GM12878 (cell line): ENCODE data around the gene CTNNA2.

Source experiments
- ATF2 ChIP-seq: IDR thresholded peaks from 2 replicates; pipeline ENCODE4 v1.6.1; 2012; ENCODE audit warnings: low read length, inconsistent platforms
- BHLHE40 ChIP-seq, 2 experiments: fragments of 450-650 bp in 1 of 2; IDR thresholded peaks; 2 replicates each; pipeline ENCODE4 v1.6.1; 2011 to 2017; ENCODE audit warnings: low read depth in 2 of 2, borderline replicate concordance in 1 of 2, improper control_type of control experiment in 1 of 2, low read length in 1 of 2, mild to moderate bottlenecking in 1 of 2
- CTCF ChIP-seq, 3 experiments: IDR thresholded peaks in 2 of 3; conservative IDR thresholded peaks in 1 of 3; 2 replicates each; pipeline ENCODE4 v1.5.1; 2011; ENCODE audit warnings: low read depth in 3 of 3, low read length in 3 of 3, mild to moderate bottlenecking in 3 of 3, control low read depth in 2 of 3, moderate library complexity in 2 of 3, inconsistent platforms in 1 of 3, mixed read lengths in 1 of 3; ENCODE audit not compliant: control insufficient read depth in 2 of 3, insufficient read depth in 1 of 3; ENCODE audit errors: extremely low read depth in 1 of 3
- DPF2 ChIP-seq: fragments of 450-650 bp; IDR thresholded peaks from 2 replicates; pipeline ENCODE4 v1.6.1; 2017; ENCODE audit warnings: mild to moderate bottlenecking
- EP300 ChIP-seq, 2 experiments: fragments of 150-350 bp in 1 of 2; IDR thresholded peaks; 2 replicates each; pipeline ENCODE4 v1.6.1; 2011 to 2012; ENCODE audit warnings: low read depth in 2 of 2, low read length in 2 of 2, borderline replicate concordance in 1 of 2, improper control_type of control experiment in 1 of 2, inconsistent platforms in 1 of 2; ENCODE audit not compliant: control insufficient read depth in 1 of 2
- PAX8 ChIP-seq: fragments of 450-650 bp; IDR thresholded peaks from 2 replicates; pipeline ENCODE4 v1.6.1; 2017; ENCODE audit warnings: mild to moderate bottlenecking, moderate library complexity
- ZNF207 ChIP-seq: fragments of 450-650 bp; IDR thresholded peaks from 2 replicates; pipeline ENCODE4 v1.6.1; 2014; ENCODE audit warnings: antibody characterized with exemption, mild to moderate bottlenecking, borderline replicate concordance
- TF ChIP-seq, protein P1 (sequence below): IDR thresholded peaks from 2 replicates; pipeline ENCODE4 v1.6.1; 2011; ENCODE audit warnings: low read depth, mild to moderate bottlenecking, low read length, moderate library complexity, borderline replicate concordance; ENCODE audit errors: extremely low read depth
- TF ChIP-seq, protein P2 (sequence below): IDR thresholded peaks from 2 replicates; pipeline ENCODE4 v1.6.1; 2011; ENCODE audit warnings: borderline replicate concordance, low read depth, mild to moderate bottlenecking, moderate library complexity, mixed read lengths, low read length; ENCODE audit not compliant: insufficient read depth; ENCODE audit errors: extremely low read length

DNA sequence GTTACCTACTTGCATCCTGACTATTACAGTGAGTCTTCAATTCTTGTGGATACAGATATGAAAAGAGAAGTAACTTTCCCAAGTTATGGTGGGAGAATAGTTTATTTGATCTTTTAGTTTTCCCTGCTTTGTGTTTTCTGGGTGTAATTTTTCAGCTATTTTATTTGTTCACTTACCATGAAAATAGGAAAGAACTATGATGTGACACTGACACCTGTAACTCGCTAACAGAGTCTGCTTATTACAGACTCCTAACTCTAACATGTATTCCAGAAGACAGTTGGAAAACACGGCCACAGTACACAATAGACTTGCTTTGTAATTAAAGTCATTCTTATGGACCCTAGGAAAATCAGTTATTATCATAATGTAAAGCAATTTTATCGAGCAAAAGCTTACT lies 468.5 kb downstream of the CTNNA2 start:
- TF ChIP-seq DPF2 (no peak), ZNF207 (no peak), CTCF (IDR thresholded peaks at IDR 0.05 in 2 of 3, conservative IDR thresholded peaks at IDR 0.05 in 1 of 3; ENCODE audit: control insufficient read depth in 2 of 3, extremely low read depth in 1 of 3, insufficient read depth in 1 of 3, low read depth in 3 of 3, low read length in 3 of 3) (no peak), EP300 (IDR thresholded peaks at IDR 0.05; ENCODE audit: borderline replicate concordance in 1 of 2, control insufficient read depth in 1 of 2, low read depth in 2 of 2, low read length in 2 of 2) (no peak), BHLHE40 (IDR thresholded peaks at IDR 0.05; ENCODE audit: borderline replicate concordance in 1 of 2, low read depth in 2 of 2, low read length in 1 of 2) (no peak), ATF2 (no peak), PAX8 (no peak)
- TF ChIP-seq, protein P1, sequence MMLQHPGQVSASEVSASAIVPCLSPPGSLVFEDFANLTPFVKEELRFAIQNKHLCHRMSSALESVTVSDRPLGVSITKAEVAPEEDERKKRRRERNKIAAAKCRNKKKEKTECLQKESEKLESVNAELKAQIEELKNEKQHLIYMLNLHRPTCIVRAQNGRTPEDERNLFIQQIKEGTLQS, result no peak
- TF ChIP-seq, protein P2, sequence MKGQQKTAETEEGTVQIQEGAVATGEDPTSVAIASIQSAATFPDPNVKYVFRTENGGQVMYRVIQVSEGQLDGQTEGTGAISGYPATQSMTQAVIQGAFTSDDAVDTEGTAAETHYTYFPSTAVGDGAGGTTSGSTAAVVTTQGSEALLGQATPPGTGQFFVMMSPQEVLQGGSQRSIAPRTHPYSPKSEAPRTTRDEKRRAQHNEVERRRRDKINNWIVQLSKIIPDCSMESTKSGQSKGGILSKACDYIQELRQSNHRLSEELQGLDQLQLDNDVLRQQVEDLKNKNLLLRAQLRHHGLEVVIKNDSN, result no peak
